Keratinocyte (primary cell): ENCODE measurements around the gene AUP1.

Source experiments
- EZH2 ChIP-seq: IDR thresholded peaks from one replicate; pipeline ENCODE4 v1.6.1; 2012; ENCODE audit warnings: inconsistent platforms, mild to moderate bottlenecking, low read length, moderate library complexity
- TF ChIP-seq, protein P1 (sequence below), 3 experiments: IDR thresholded peaks in 1 of 3; conservative IDR thresholded peaks in 1 of 3; optimal IDR thresholded peaks in 1 of 3; 2 replicates in 2 of 3; 3 replicates in 1 of 3; pipeline versions ENCODE3 to v1.5.1; 2011; ENCODE audit warnings: low read length in 3 of 3, mild to moderate bottlenecking in 3 of 3, moderate library complexity in 2 of 3, control low read depth in 1 of 3, inconsistent platforms in 1 of 3; ENCODE audit not compliant: insufficient read depth in 2 of 3; ENCODE audit errors: extremely low read depth in 1 of 3

DNA sequence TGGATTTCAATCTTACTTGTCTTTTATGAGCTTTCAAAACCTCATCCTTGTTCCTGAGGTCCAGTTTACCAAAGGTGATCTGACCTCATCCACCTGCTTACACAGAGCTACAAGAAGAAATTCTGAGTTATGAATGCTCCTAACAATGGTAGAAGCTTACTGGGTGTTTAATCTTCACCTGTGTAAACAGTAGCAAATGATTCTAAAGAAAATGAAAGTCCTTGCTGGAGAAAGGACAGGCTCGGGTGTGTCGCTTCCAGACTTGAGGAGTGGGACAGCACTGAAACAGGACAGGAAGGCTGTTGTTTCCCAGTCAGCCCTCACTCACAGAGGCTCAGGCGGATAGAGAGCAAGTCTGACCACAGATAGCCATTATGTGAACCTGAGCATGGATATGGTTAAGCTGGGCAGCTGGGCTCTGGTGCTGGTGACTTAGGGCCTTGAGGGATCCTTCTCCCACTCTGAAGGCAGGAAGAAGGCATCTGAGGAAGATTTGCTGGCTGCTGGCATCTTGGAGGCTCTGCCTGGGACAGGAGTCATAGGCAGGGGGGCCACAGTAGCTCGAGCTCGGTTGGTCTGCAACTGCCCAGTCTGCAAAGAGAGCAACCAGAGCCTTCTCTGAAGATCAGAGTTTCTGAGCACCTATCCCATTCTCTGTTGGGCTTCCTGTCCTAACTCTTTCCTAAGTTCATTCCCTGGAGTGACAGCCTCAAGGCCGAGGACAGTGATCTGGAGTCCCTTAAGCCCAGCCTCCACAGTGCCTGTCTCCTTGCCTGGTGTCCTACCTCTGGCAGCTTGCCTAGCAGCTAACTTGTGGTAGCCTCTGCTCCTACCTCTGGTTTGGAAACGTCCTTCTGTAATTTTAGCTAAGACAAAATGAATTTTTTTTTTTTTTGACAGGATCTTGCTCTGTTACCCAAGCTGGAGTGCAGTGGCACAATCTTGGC lies 29.1 kb upstream of the AUP1 start:
- TF ChIP-seq EZH2, result no peak
- TF ChIP-seq, protein P1, sequence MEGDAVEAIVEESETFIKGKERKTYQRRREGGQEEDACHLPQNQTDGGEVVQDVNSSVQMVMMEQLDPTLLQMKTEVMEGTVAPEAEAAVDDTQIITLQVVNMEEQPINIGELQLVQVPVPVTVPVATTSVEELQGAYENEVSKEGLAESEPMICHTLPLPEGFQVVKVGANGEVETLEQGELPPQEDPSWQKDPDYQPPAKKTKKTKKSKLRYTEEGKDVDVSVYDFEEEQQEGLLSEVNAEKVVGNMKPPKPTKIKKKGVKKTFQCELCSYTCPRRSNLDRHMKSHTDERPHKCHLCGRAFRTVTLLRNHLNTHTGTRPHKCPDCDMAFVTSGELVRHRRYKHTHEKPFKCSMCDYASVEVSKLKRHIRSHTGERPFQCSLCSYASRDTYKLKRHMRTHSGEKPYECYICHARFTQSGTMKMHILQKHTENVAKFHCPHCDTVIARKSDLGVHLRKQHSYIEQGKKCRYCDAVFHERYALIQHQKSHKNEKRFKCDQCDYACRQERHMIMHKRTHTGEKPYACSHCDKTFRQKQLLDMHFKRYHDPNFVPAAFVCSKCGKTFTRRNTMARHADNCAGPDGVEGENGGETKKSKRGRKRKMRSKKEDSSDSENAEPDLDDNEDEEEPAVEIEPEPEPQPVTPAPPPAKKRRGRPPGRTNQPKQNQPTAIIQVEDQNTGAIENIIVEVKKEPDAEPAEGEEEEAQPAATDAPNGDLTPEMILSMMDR (optimal IDR thresholded peaks at IDR 0.05 in 1 of 3, IDR thresholded peaks at IDR 0.05 in 1 of 3, conservative IDR thresholded peaks at IDR 0.05 in 1 of 3; ENCODE audit: extremely low read depth in 1 of 3, insufficient read depth in 2 of 3, low read length in 3 of 3), result no peak
